Mammary epithelial cell (primary cell): Measurements from ENCODE around the gene CCT6B.

Experiments
- EZH2 ChIP-seq: IDR thresholded peaks from 2 replicates; pipeline ENCODE4 v1.6.1; 2012; ENCODE audit warnings: low read length, inconsistent platforms, borderline replicate concordance
- TF ChIP-seq, protein P1 (sequence below), 2 donors: IDR thresholded peaks in 1 of 2; conservative IDR thresholded peaks in 1 of 2; 2 replicates each; pipeline ENCODE4 v1.5.1; 2011 to 2012; ENCODE audit warnings: inconsistent platforms in 2 of 2, low read length in 2 of 2, mild to moderate bottlenecking in 2 of 2, control low read depth in 1 of 2, low read depth in 1 of 2; ENCODE audit not compliant: insufficient read depth in 1 of 2; ENCODE audit errors: extremely low read depth in 1 of 2

DNA sequence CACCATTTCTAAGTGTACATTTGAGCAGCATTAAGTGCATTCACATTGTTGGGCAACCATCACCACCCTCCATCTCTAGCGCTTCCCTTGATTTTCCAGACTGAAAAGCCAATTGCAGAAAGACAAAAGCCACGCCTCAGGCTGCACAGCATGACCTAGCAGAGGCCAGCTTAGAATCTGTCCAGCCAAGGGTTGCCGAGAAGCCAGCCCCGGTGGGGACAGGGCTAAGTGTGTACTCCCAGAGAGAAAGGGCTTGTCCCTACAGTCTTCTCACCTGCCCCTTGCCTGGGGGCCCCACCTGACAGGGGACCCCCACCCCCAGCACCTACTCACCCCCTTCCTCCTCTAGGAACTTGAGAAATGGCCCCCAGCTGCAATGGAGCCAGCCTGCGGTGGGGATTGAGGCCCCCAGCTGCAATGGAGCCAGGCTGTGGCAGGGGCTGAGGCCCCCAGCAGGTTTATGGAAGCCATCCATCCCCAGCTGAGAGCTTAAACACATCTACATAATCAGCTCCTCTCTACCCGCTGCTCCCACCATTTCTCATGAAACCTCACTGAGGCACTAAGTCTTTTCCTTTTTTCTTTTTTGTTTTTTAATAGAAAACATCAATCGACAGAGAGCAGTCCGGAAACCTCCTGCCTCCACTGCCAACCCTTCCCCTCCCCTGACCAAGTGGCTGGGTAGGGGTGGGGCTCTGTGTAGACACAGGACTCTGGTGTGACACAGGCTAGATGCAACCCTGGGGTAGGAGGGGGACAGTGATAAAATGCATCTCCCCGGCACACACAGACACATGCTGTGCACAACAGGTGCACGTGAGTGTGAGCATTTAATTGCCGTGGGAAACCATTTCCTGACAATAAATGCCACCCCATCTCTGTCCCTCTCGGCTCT is 77.9 kb downstream of the CCT6B start:
- TF ChIP-seq, protein P1, sequence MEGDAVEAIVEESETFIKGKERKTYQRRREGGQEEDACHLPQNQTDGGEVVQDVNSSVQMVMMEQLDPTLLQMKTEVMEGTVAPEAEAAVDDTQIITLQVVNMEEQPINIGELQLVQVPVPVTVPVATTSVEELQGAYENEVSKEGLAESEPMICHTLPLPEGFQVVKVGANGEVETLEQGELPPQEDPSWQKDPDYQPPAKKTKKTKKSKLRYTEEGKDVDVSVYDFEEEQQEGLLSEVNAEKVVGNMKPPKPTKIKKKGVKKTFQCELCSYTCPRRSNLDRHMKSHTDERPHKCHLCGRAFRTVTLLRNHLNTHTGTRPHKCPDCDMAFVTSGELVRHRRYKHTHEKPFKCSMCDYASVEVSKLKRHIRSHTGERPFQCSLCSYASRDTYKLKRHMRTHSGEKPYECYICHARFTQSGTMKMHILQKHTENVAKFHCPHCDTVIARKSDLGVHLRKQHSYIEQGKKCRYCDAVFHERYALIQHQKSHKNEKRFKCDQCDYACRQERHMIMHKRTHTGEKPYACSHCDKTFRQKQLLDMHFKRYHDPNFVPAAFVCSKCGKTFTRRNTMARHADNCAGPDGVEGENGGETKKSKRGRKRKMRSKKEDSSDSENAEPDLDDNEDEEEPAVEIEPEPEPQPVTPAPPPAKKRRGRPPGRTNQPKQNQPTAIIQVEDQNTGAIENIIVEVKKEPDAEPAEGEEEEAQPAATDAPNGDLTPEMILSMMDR (conservative IDR thresholded peaks at IDR 0.05 in 1 of 2, IDR thresholded peaks at IDR 0.05 in 1 of 2; ENCODE audit: extremely low read depth in 1 of 2, insufficient read depth in 1 of 2, low read depth in 1 of 2, low read length in 2 of 2): no peak
- TF ChIP-seq EZH2: no peak
